ENCODE results near the gene SPRR5. TPM values are rescaled to one million over a fixed set of nuclear protein-coding genes. Genes with fewer than 3 reads are reported as not detected.

Gene SPRR5
- total and polyA plus RNA-seq, 2 donors (not counting 3 experiments of a cell fraction or from before 2014, with no cell fraction given) = not detected

- Histone ChIP-seq H4K20me1 (replicated peaks; ENCODE audit: control insufficient read depth, extremely low read depth, insufficient read depth, low read length) (no peaks in the 10 kb centered on the region), H2AFZ (ENCODE audit: low read depth, low read length) (no peak overlapping the region), H3K4me2 (ENCODE audit: insufficient read depth, low read length) (no peak overlapping the region), H3K27me3 (ENCODE audit: control insufficient read depth in 2 of 2, insufficient read depth in 2 of 2, low read length in 2 of 2) (no peaks in the 10 kb centered on the region), H3K36me3 (ENCODE audit: control insufficient read depth in 2 of 2, extremely low read depth in 1 of 2, insufficient read depth in 2 of 2, low read length in 2 of 2) (no peaks in the 10 kb centered on the region), H3K27ac (ENCODE audit: insufficient read depth, low read depth, low read length) (no peak overlapping the region), H3K4me3 (replicated peaks in 1 of 3; ENCODE audit: insufficient read depth in 1 of 3, low read depth in 1 of 3, low read length in 3 of 3) (no peak overlapping the region), H3K9me3 (replicated peaks; ENCODE audit: control insufficient read depth, insufficient read depth, low read length) (no peaks in the 10 kb centered on the region), H3K9ac (replicated peaks; ENCODE audit: extremely low read depth, insufficient read depth, low read length) (no peak overlapping the region), H3K9me1 (replicated peaks; ENCODE audit: control insufficient read depth, extremely low read depth, insufficient read depth, low read length) (no peaks in the 10 kb centered on the region), H3K4me1 (ENCODE audit: control insufficient read depth, extremely low read depth, insufficient read depth, low read length) (no peaks in the 10 kb centered on the region), H3K79me2 (ENCODE audit: control insufficient read depth, insufficient read depth, low read length) (no peaks in the 10 kb centered on the region)
- CTCF ChIA-PET = no interaction called here
- dilution Hi-C loops (cut with MboI; ENCODE audit: extremely low pct_ligation_motif_present, low sequenced_read_pairs) (no loop called here), intact Hi-C loops (cut with micrococcal nuclease) (no loop called here)
- no TSS peak for BruUV-seq (replicated peaks)
- DNase-seq (ENCODE audit: low read depth, low spot score) (no peak), FAIRE-seq (no peak)
- TF ChIP-seq POLR2AphosphoS5 (IDR thresholded peaks at IDR 0.05; ENCODE audit: insufficient read depth, low read depth, low read length) = no peak
- TF ChIP-seq FOS (IDR thresholded peaks at IDR 0.05; ENCODE audit: borderline replicate concordance, insufficient read depth, low read length) = no peak
- TF ChIP-seq EZH2 (IDR thresholded peaks at IDR 0.05; ENCODE audit: borderline replicate concordance, low read depth, low read length, severe bottlenecking) = no peak
- no peak for TF ChIP-seq JUN (IDR thresholded peaks at IDR 0.05; ENCODE audit: borderline replicate concordance, insufficient read depth, insufficient read length, low read depth)
- TF ChIP-seq, protein P1, sequence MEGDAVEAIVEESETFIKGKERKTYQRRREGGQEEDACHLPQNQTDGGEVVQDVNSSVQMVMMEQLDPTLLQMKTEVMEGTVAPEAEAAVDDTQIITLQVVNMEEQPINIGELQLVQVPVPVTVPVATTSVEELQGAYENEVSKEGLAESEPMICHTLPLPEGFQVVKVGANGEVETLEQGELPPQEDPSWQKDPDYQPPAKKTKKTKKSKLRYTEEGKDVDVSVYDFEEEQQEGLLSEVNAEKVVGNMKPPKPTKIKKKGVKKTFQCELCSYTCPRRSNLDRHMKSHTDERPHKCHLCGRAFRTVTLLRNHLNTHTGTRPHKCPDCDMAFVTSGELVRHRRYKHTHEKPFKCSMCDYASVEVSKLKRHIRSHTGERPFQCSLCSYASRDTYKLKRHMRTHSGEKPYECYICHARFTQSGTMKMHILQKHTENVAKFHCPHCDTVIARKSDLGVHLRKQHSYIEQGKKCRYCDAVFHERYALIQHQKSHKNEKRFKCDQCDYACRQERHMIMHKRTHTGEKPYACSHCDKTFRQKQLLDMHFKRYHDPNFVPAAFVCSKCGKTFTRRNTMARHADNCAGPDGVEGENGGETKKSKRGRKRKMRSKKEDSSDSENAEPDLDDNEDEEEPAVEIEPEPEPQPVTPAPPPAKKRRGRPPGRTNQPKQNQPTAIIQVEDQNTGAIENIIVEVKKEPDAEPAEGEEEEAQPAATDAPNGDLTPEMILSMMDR (IDR thresholded peaks at IDR 0.05; ENCODE audit: extremely low read depth in 1 of 2, insufficient read depth in 1 of 2, low read depth in 1 of 2, low read length in 2 of 2) = no peak
- TF ChIP-seq, protein P2, sequence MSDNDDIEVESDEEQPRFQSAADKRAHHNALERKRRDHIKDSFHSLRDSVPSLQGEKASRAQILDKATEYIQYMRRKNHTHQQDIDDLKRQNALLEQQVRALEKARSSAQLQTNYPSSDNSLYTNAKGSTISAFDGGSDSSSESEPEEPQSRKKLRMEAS (IDR thresholded peaks at IDR 0.05; ENCODE audit: insufficient read depth, insufficient read length) = no peak
- TF ChIP-seq MYC (IDR thresholded peaks at IDR 0.05; ENCODE audit: low read depth, low read length) = no peak
- TF ChIP-seq POLR2A (IDR thresholded peaks at IDR 0.05; ENCODE audit: low read depth, low read length) = no peak
- TF ChIP-seq GATA2 (IDR thresholded peaks at IDR 0.05; ENCODE audit: insufficient read depth, insufficient read length, low read depth, low read length) = no peak
- POLR2A ChIA-PET = no interaction called here
Observed at GRCh38 chr1:152941037-152941711, 5.8 kb upstream of the SPRR5 start.

All from endothelial cell of umbilical vein (primary cell).